WI38 (cell line): ENCODE data around the gene POLR3GL.

Source experiments
- H3K4me3 ChIP-seq: 2 replicates; pipeline ENCODE4 v1.5.1; 2011; ENCODE audit warnings: low read depth, mild to moderate bottlenecking, control low read depth, low read length
- TF ChIP-seq, protein P1 (sequence below): IDR thresholded peaks from 2 replicates; pipeline ENCODE4 v1.5.1; 2012; ENCODE audit warnings: low read depth, mild to moderate bottlenecking, control low read depth, low read length

The POLR3GL gene

DNA sequence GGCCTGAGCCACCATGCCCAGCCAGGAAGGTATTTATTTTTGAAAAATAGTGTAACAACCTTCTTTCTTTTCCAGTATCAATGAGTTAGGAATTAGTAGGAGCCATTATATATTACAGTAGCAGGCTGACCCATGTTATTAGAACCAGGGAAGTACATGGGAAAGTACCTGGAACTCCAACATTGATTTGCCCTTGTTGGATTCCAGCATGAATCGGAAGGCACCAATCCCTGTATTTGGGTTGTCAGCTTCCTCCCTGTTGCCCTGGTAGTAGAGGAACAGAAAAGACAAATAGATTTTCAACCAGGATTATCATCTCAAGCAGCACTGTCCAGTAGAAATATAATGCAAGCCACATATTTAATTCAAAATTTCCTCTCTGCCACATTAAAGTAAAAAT is 27.1 kb upstream of the POLR3GL start:
- H3K4me3 ChIP-seq = no peak overlapping the region
- TF ChIP-seq, protein P1, sequence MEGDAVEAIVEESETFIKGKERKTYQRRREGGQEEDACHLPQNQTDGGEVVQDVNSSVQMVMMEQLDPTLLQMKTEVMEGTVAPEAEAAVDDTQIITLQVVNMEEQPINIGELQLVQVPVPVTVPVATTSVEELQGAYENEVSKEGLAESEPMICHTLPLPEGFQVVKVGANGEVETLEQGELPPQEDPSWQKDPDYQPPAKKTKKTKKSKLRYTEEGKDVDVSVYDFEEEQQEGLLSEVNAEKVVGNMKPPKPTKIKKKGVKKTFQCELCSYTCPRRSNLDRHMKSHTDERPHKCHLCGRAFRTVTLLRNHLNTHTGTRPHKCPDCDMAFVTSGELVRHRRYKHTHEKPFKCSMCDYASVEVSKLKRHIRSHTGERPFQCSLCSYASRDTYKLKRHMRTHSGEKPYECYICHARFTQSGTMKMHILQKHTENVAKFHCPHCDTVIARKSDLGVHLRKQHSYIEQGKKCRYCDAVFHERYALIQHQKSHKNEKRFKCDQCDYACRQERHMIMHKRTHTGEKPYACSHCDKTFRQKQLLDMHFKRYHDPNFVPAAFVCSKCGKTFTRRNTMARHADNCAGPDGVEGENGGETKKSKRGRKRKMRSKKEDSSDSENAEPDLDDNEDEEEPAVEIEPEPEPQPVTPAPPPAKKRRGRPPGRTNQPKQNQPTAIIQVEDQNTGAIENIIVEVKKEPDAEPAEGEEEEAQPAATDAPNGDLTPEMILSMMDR = no peak

DNA sequence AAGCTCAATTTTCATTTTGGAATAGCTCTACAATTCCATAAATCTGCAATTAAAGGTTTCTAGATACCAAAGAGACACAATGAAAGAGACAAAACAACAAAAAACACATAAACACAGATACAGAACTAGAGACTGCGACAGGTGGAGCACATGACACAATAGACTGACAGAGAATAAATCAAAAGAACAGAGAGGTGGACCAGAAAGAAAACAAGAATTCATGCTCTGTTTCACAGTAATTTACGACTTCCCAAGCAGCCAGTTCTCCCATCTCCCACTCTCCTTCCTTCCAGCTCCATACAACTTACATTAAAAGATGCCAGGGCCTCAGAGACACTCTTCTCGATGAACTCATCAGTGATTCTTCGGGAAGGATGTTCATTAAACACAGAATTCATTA is 22.1 kb upstream of the POLR3GL start:
- H3K4me3 ChIP-seq = no peak overlapping the region
- TF ChIP-seq, protein P1 = no peak

DNA sequence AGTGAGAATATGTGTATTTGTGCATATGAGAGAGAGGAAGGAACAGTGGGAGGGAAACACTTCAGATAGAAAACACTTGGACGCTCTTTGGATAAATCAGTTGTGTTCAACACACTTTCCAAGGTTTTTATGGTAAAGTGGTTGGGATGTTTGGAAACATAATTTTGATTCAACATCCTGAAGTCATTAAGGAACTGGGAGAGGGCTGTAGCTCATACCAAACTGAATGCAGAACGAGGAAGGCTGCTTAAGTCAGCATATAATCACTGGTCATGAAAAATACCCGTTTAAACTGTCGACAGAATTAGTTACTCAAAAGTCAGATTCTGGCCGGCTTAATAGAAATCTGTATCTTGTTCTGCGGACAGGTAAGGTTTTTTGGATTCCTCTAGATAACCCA is 21.6 kb upstream of the POLR3GL start:
- no peak overlapping the region for H3K4me3 ChIP-seq
- TF ChIP-seq, protein P1 = no peak

DNA sequence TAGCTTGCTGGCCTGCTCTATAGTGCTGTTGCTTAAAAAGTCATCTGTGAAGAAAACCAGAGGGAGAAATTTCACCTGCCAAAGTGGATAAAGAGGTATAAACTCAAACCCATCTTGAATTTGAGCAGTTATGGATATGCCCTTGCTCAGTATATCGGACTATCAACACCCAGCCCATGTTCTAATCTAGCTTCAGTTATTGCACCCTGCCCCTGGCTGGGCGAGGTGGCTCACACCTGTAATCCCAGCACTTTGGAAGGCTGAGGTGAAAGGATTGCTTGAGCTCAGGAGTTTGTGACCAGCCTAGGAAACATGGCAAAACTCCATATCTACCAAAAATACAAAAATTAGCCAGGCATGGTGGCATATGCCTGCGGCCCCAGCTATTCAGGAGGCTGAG is 20.0 kb upstream of the POLR3GL start:
- H3K4me3 ChIP-seq = no peak overlapping the region
- TF ChIP-seq, protein P1 = no peak

DNA sequence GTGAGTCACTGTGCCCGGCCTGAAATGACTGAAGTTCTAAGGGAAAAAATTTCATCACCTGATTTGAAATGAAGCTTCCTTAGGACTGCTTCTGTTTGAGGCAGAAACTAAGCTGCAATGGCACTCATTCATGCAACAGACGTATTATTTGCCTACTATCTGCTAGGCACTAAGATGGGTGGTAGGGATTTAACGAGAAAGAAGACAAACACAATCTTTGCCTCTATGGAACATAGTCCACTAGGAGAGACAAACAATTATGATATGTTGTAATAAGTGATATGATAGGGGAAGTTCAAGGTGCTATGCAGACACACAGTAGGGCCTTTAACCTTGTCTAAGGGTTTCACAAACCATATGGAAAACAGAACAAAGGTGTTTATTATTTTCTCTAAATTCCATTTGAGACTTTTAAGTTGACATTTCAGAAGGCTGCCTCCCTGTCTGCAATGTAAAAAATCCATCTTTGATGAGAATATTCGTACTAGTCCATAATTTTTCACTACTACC is 18.0 kb upstream of the POLR3GL start:
- TF ChIP-seq, protein P1 = no peak

DNA sequence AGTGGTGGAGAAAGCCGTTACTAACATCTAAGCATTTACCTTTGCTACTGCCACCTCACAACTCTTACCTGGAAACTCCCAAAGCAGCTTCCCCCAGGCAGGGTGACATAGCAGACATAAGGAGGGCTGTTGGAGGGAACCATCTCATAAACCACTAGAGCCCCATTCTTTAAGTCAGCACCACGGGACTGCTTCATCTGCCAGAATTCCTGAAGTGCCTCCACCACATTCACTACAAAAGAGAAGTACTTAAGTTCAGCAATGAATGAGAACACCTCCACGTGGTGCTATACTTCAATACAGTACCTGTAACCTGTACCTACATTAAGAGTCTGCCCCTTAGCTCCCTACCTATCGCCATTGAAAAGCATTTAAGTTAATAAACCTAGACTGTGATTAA is 16.9 kb upstream of the POLR3GL start:
- no peak overlapping the region for H3K4me3 ChIP-seq
- TF ChIP-seq, protein P1 = no peak

More for the DNA sequence above, 18.0 kb upstream of the POLR3GL start:
- H3K4me3 ChIP-seq = no peak overlapping the region

DNA sequence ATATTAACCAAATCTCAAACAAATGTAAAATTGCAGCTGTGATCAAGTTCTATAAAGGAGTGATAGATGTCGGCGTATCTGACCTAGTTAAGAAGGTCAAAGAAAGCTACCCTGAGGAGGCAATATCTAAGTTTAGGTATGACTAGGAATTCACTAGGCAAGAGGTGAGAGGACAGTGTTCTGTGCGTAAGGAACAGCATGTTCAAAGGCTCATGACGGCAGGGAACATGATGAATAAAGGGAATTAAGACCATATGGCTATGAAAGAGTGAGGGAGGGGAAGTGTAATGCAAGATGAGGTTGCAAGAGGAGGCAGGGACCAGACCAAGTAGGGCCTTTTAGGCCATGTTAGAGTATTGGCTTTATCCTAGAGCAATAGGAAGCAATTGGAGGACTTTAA is 15.3 kb upstream of the POLR3GL start:
- TF ChIP-seq, protein P1 = no peak
- H3K4me3 ChIP-seq = no peak overlapping the region
